ENCODE results near the gene DSCAM.

Gene DSCAM

DNA sequence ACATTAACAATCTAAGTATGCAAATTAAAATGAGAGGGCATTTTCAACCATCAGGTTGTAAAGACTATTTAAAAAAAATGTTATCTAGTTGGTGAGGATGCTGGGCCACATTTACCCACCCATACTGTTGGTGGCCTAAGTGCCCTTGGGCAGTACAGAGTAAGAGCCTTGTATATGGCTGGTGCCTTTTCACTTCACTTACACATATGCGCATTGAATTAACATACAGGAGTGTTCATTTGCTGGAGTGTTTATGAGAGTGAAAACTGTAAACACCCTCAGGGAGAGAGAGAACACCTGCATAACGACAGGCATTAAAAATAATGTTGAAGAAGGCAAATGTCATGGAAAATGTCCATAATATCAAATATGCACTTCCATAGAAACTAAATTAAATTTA, 552.6 kb downstream of the DSCAM start:
- TF ChIP-seq, protein P1, sequence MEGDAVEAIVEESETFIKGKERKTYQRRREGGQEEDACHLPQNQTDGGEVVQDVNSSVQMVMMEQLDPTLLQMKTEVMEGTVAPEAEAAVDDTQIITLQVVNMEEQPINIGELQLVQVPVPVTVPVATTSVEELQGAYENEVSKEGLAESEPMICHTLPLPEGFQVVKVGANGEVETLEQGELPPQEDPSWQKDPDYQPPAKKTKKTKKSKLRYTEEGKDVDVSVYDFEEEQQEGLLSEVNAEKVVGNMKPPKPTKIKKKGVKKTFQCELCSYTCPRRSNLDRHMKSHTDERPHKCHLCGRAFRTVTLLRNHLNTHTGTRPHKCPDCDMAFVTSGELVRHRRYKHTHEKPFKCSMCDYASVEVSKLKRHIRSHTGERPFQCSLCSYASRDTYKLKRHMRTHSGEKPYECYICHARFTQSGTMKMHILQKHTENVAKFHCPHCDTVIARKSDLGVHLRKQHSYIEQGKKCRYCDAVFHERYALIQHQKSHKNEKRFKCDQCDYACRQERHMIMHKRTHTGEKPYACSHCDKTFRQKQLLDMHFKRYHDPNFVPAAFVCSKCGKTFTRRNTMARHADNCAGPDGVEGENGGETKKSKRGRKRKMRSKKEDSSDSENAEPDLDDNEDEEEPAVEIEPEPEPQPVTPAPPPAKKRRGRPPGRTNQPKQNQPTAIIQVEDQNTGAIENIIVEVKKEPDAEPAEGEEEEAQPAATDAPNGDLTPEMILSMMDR (IDR thresholded peaks at IDR 0.05; ENCODE audit: low read depth, low read length) = no peak
- H3K4me3 ChIP-seq (ENCODE audit: low read depth, low read length) = no peak overlapping the region

DNA sequence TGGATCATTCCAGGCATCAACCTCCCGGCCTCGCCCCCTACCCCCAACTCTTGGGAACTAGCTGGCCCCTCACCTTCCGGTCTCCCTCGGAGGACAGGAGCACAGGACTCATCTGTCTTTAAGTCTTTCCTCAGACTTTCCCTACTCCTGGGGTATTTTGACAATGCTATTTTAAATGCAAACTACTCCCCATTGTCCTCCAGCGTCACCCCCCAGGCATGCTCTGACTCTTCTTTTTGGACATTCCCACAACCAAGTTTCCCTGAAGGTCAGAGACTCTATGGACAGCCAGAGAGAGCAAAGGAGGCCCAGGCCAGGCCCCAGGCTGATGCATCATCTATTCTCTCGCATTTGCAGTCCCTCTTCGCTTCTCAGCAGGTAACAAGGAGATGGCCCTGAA, 555.4 kb downstream of the DSCAM start:
- H3K4me3 ChIP-seq (ENCODE audit: low read depth, low read length) = no peak overlapping the region
- TF ChIP-seq, protein P1 (IDR thresholded peaks at IDR 0.05; ENCODE audit: low read depth, low read length) = no peak

- H3K4me3 ChIP-seq (ENCODE audit: low read depth, low read length) = no peak overlapping the region
- TF ChIP-seq, protein P1 (IDR thresholded peaks at IDR 0.05; ENCODE audit: low read depth, low read length) = no peak
These were observed 562.5 kb downstream of the DSCAM start for GRCh38 chr21:40284409-40284808.

DNA sequence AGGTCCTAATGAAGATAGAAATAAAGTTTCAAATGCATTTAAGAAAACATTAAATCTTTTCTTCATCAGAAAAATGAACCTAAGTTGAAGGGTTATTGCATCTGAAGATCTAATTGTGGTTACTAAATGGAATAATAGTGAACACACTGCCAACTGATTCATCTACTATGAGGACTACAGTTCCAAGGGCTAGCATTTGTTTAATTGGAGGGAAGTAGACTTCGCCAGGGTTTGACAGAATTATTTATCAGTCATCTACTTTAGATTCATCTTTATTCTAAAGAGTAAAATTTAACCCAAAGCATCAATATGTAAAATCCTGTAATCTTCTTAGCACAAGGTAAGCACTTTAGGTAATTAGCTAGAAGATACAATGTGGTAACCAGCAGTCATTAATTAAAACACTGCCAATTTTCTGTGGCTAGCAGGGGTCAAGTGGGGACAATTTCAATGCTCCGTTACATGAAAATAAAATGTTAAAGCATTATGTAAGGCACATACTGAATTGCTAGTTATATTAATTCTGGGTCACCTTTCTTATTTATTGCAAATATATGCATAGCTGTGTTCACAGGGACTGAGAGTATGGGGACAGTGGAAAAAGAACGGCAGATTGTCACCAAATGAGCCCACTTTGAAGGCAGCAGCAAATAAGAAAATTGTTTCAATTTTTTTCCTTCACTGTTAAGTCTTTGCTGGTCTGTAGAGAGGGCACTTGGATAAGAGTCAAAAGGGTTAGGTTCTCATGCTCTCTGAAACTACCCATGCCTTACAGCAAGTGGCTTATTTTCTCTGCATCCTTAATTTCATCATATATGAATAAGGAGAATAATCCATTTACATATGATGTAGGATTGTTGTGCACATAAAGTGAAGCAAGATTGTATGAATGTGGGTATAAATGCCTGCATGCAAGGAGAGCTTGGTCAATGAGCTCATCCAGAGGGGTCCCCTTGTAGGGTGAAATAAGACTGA, 563.8 kb downstream of the DSCAM start:
- TF ChIP-seq, protein P1 (IDR thresholded peaks at IDR 0.05; ENCODE audit: low read depth, low read length) = no peak

DNA sequence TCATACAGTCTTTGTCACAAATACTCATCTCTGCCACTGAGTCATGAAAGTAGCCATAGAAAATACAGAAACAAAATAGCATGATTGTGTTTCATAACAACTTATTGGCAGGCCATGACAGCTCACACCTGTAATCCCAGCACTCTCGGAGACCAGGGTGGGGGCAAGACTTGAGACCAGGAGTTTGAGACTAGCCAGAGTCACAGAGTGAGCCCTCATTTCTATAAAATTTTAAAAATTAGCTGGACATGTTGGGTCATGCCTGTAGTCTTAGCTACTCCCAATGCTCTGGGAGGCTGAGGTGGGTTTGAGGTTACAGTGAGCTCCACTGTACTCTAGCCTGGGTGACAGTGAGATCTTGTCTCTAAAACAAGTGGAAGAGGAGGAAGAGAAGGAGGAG, 568.6 kb downstream of the DSCAM start:
- TF ChIP-seq, protein P1 (IDR thresholded peaks at IDR 0.05; ENCODE audit: low read depth, low read length) = no peak
- H3K4me3 ChIP-seq (ENCODE audit: low read depth, low read length) = no peak overlapping the region

More for the DNA sequence above, 563.8 kb downstream of the DSCAM start:
- no peak overlapping the region for H3K4me3 ChIP-seq (ENCODE audit: low read depth, low read length)

DNA sequence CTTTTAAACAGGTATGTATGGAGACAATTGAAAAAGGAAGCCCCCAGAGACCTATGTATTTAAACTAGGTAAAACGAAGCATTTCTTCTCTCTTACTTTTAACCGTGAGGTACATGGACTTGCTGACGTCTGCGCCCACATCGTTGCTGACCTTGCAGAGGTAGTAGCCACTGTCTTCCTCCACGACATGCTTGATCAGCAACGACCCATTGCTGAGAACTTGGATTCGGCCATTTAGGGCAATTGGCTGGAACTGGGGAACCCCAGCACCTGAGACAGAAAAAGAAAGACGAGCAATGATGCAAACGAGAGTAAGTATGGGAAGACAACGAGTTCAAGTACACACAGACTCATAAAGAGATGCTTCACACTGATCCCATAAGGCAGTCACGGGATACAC, 571.0 kb downstream of the DSCAM start:
- H3K4me3 ChIP-seq (ENCODE audit: low read depth, low read length) = no peak overlapping the region
- TF ChIP-seq, protein P1 (IDR thresholded peaks at IDR 0.05; ENCODE audit: low read depth, low read length) = no peak

DNA sequence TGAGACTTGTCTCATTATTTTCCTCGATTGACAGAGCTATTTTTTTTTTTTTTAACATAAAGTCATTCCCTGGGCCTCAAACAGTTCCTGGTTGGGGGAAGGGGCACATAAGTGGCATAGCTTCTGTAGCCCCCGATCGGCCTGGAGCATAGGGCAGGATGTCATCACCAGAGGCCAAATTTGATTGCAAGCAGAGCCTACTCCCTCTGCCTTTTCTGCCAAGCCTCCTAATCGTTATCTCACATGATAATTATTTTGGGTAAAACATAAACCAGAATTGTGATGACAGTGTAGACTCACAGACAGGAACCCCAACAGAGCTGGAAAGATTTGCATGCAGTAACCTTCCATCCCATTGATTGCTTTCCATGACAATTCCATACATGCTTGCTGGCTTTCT, 574.9 kb downstream of the DSCAM start:
- TF ChIP-seq, protein P1 (IDR thresholded peaks at IDR 0.05; ENCODE audit: low read depth, low read length) = no peak
- no peak overlapping the region for H3K4me3 ChIP-seq (ENCODE audit: low read depth, low read length)

Measured in WI38 (cell line).